Peyer's patch (tissue), 4 donors: ENCODE results near the gene S100A13.

Source experiments
- CTCF ChIP-seq, 6 experiments: fragments of 450-650 bp in 4 of 6; fragments of 200-600 bp in 2 of 6; sonication (generic) in 1 of 6; IDR thresholded peaks; one replicate each; pipeline ENCODE4 v1.5.1; 2017 to 2019; ENCODE audit warnings: antibody characterized with exemption in 6 of 6, mild to moderate bottlenecking in 3 of 6, moderate library complexity in 1 of 6
- POLR2A ChIP-seq, 2 donors: fragments of 450-650 bp; IDR thresholded peaks; one replicate each; pipeline ENCODE4 v1.5.1; 2017; ENCODE audit warnings: antibody characterized with exemption in 2 of 2, mild to moderate bottlenecking in 2 of 2, moderate library complexity in 2 of 2

GRCh38 chr1:153578490-153578889 is 48.8 kb downstream of the S100A13 start:
- no peak for TF ChIP-seq CTCF (IDR thresholded peaks at IDR 0.05)
- TF ChIP-seq POLR2A (IDR thresholded peaks at IDR 0.05) = no peak
